NCI-H128 (cell line): Measurements from ENCODE around the gene RNLS.

Experiments
- DNase-seq: peaks from one replicate; lab custom pipeline; 2025; ENCODE audit not compliant: unreplicated experiment; lab: John Stamatoyannopoulos, UW

RNLS gene

GRCh38 chr10:88582806-88583583 lies at the start of gene RNLS:
TSS of gene RNLS (minus strand) at chr10:88583318.
- no peak for DNase-seq

GRCh38 chr10:88624840-88625239 lies 41.7 kb upstream of the RNLS start:
- no peak for DNase-seq

- DNase-seq: no peak
Measured at GRCh38 chr10:88623835-88624234, 40.7 kb upstream of the RNLS start.

- DNase-seq: no peak
Measured at GRCh38 chr10:88620441-88620840, 37.3 kb upstream of the RNLS start.

- no peak for DNase-seq
Measured at GRCh38 chr10:88618496-88618895, 35.4 kb upstream of the RNLS start.

GRCh38 chr10:88617772-88618300 lies 34.7 kb upstream of the RNLS start:
- DNase-seq: no peak

- DNase-seq: no peak
Measured at GRCh38 chr10:88616250-88616977, 33.3 kb upstream of the RNLS start.

- DNase-seq: no peak
Measured at GRCh38 chr10:88608780-88609179, 25.7 kb upstream of the RNLS start.

- DNase-seq: no peak
Measured at GRCh38 chr10:88608052-88608732, 25.1 kb upstream of the RNLS start.

GRCh38 chr10:88598055-88598454 lies 14.9 kb upstream of the RNLS start:
- DNase-seq: no peak

GRCh38 chr10:88594482-88594881 lies 11.4 kb upstream of the RNLS start:
- no peak for DNase-seq

GRCh38 chr10:88592906-88593305 lies 9.8 kb upstream of the RNLS start:
- no peak for DNase-seq

- DNase-seq: no peak
Measured at GRCh38 chr10:88592381-88592780, 9.3 kb upstream of the RNLS start.

- DNase-seq: no peak
Measured at GRCh38 chr10:88586462-88586861, 3.3 kb upstream of the RNLS start, which contains the start of gene LIPJ. TSS of gene LIPJ (plus strand) at chr10:88586762. CDS start at chr10:88590688, 3,926 bp downstream.

GRCh38 chr10:88583584-88583957 lies 453 bp upstream of the RNLS start:
- DNase-seq: no peak

GRCh38 chr10:88582411-88582805 lies 710 bp downstream of the RNLS start:
- no peak for DNase-seq

- DNase-seq: no peak
Measured at GRCh38 chr10:88565072-88565471, 18.0 kb downstream of the RNLS start.

GRCh38 chr10:88562152-88562551 lies 21.0 kb downstream of the RNLS start:
- DNase-seq: no peak

- no peak for DNase-seq
Measured at GRCh38 chr10:88557658-88558057, 25.5 kb downstream of the RNLS start.

GRCh38 chr10:88557256-88557655 lies 25.9 kb downstream of the RNLS start:
- no peak for DNase-seq

GRCh38 chr10:88555190-88555908 lies 27.8 kb downstream of the RNLS start:
- DNase-seq: no peak
